ENCODE data around the gene FAM174A. TPM values are rescaled to one million over a fixed set of nuclear protein-coding genes. Genes with fewer than 3 reads are reported as not detected.

The FAM174A gene
- total RNA-seq: 10 to 100 TPM; 18.7 to 22.8 TPM
- long read RNA-seq, transcript FAM174A-201 (3 exons, 1,356 nt): major isoform, 19 of 19 reads
- long read RNA-seq, partial matches to known transcripts: 0 of 19 reads
- long read RNA-seq, other reads (novel, unspliced or antisense): 0 of 19 reads

DNA sequence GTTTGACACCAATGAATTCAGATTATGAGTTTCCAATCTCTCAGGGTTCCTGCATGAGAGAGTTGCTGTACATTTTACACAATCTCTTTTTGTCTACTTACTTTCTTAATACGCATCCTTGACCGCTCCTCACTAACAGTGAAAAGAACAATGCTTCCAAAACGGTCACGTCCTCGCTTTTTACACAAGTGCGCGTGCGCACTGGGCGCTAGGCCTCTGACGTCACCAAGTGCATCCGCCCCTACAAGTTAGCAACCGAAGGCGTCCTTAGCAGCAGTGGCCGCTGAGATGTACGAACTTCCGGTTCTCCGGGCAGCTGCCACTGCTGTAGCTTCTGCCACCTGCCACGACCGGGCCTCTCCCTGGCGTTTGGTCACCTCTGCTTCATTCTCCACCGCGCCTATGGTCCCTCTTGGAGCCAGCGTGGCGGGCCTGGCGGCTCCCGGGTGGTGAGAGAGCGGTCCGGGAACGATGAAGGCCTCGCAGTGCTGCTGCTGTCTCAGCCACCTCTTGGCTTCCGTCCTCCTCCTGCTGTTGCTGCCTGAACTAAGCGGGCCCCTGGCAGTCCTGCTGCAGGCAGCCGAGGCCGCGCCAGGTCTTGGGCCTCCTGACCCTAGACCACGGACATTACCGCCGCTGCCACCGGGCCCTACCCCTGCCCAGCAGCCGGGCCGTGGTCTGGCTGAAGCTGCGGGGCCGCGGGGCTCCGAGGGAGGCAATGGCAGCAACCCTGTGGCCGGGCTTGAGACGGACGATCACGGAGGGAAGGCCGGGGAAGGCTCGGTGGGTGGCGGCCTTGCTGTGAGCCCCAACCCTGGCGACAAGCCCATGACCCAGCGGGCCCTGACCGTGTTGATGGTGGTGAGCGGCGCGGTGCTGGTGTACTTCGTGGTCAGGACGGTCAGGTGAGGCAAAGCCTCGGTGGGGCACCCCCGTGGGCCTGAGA is at the start of gene FAM174A:
Gene FAM174A, plus strand, starts transcription at position 315 of the 946 bp plus-strand sequence. Its CDS starts 157 bp downstream, at position 472.
- ATAC-seq: peak; percentile 98
- intact Hi-C loops (cut with DNase I, micrococcal nuclease): no loop called here
- DNase-seq: peak; percentile 97 to 98

DNA sequence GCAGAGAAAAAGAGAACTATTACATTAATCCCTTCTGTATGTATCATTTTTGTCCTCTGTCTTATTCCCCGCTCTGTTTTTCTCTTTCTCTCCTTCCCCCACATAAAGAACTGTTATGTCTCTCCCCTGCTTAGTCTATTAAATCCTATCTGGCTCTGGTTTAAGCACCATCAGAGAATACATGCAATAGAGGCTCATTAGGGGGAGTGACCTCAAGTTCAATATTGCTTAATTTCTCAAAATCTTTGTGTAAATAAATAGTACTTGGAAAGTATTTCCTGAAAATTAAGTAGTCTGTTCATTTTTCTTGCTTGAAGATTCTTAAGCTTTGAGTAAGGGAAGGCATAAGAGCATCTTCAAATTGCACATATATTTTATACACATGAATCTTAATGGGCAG is 41.2 kb upstream of the FAM174A start:
- intact Hi-C loops (cut with DNase I, micrococcal nuclease): no loop called here
- no peak for ATAC-seq
- no peak for DNase-seq

DNA sequence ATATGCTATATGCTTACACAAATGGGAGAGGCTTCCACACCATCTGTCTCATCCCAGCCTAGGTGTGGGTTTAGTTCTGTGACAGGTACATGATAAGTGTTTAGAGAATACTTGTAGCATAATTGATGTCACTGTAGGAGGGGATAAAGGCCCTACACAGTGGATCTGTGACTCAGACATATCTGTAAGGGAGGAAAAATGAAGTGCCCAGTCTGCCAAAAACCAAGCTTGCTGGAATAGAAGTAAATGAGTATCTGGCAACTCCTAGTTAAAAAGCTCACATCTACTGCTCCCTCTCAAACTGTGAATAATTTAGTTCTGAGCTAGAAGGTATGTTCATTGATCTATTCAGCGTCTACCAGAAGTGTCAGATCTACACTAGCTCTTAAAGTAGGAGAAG is 38.9 kb upstream of the FAM174A start:
- no peak for DNase-seq
- no peak for ATAC-seq
- intact Hi-C loops (cut with DNase I, micrococcal nuclease): no loop called here

DNA sequence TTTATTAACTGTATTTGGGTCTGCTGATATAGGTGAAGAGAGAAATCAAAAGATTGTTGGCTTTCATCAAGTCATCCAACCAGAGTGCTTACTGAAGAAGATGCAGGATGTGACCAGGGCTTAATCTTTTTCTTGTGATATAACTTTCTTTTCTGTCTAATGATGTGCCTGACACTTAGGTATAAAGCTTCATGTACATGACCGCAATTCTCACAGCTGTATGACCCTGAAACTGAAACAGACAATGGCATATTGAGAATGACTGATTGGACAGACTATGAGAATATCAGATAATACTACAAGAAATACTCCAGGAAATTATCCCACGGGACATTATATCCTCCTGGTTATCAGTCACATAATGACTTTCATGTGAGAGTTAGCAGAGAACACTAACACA is 32.5 kb upstream of the FAM174A start:
- ATAC-seq: no peak
- no peak for DNase-seq
- intact Hi-C loops (cut with DNase I, micrococcal nuclease): no loop called here

DNA sequence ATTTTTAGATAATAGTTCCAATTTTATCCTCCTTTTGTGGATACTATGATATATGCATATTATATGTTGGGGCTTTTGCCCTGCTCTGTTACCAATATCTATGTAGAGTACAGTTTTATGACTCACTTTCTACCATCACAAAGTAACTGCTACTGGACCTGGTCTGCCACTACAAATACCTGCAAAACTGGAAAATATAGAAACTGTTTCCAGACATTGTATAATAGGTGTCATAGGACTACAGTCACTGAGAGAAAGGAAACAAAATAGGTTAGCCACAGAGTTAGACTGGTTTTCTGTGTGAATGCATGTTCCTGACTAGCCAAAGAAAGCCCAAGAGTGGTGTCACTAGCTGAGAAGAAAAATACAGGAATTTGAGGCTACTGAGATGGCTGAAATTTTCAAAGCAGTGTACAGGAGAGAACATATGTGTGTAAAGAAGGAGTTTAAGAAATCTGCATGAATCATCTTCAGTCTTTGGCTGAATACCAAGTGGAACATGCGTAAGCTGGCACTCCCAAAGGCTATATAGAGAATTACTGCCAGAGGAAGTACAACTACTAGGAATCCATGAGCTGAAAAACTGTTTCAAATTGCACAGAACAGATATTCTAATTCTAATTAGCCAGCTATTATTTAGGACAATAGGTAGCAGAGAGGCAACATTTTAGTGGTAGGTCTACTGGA is 29.0 kb upstream of the FAM174A start:
- ATAC-seq: peak; percentile 65
- intact Hi-C loops (cut with DNase I, micrococcal nuclease): no loop called here
- no peak for DNase-seq

DNA sequence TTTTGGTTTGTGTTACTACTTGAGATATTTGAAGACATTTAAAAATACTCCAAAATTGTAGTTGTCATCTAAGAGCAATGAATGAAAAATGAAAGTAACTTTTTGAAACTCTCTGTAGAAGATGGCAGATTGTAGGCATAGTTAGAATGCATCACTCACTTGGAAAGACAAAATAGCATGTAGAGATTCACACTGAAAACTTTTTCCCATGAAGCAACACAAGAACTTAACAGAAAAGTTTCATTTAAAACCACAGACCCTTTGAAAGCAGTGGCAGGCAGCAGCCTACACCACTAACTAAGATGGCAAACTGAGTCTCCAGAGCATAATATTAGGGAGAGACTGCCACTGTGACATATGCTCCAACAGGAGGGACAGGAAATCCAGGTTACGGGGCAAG is 18.9 kb upstream of the FAM174A start:
- ATAC-seq (no peak), DNase-seq (no peak)
- intact Hi-C loops (cut with DNase I, micrococcal nuclease): no loop called here

DNA sequence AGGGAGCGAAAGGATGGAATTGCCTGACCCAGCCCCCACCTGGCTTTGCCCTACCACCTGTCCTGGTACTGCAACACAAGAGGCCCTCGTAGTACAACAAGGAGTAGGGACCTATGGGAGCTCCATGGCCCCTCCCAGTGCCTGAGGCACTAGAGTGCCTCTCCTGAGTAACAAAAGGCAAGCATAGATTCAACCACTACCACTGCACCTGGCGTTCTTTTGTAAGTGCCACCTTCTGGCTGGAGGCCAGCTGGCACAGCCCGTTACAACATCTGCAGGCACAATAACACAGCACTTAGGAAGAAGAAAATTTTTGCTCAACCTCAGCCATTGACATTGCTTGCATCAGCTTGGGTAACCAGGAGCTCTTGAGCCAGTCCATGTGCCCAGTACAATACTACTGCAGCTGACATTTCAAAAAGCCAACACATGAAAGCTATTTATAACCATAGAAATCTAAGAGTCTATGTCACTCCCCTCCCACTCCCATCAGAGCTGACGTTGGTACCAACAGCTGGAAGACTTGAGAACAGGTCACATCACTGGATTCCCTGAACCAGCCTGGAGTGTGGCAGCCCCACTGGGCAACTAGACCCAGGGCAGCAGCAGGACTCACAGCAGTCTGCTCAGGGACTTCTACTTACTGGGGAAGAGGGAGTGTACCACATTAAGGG is 17.7 kb upstream of the FAM174A start:
- intact Hi-C loops (cut with DNase I, micrococcal nuclease): no loop called here
- DNase-seq (peak; percentile 36 to 43), ATAC-seq (peak; percentile 86)

DNA sequence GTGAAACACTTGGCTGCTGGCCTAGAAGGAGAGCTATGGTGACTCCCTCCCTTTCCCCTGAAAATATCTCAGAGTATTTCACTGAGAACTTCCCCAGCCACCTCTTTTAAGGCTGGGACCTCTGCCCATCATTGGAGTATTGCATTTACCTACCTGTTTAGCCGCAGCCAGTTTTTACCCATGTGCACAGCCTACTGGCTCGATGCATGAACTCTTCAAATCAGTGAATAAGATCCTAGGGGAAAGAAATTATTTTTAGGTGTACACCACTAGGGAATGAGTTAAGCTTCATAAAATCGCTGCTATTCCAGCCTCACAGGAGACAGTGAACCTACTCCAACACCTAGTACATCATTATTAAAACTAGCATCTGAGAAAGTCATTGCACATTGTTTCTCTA is 16.8 kb upstream of the FAM174A start:
- DNase-seq (no peak), ATAC-seq (no peak)
- intact Hi-C loops (cut with DNase I, micrococcal nuclease): no loop called here

DNA sequence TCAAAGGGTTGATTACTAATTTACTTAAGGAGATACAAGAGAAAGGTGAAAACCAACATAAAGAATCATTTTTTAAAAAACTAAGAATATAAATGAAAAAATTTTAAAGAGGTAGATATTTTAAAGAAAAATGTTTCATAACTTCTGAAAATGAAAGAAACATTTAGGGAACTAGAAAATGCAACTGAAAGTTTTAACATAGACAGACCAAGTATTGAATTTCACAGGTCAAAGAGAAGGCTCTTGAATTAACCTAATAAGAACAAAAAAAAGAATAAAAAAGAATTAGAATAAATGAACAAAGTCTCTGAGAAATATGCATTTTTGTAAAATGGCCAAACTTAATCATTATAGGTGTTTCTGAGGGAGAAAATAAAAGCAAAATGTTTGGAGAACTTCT is 16.1 kb upstream of the FAM174A start:
- ATAC-seq (no peak), DNase-seq (no peak)
- intact Hi-C loops (cut with DNase I, micrococcal nuclease): no loop called here

DNA sequence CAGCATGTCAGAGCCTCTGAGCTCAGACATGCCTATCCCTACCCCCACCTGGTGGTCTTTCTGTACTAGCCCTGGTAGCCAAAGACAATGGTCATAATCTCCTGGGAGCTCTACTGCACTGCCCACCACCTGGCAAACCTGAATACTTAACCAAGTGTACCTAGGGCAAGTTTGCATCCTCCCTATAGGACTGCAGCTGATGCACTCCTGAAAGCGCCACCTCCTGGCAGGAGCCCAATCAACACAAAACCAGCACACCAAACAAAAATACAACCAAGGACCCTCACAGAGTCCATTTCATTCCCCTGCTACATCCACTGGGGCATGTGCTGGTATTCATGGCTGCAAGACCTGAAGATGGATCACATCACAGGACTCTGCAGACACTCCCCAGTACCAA is 14.8 kb upstream of the FAM174A start:
- intact Hi-C loops (cut with DNase I, micrococcal nuclease): no loop called here
- no peak for DNase-seq
- no peak for ATAC-seq

DNA sequence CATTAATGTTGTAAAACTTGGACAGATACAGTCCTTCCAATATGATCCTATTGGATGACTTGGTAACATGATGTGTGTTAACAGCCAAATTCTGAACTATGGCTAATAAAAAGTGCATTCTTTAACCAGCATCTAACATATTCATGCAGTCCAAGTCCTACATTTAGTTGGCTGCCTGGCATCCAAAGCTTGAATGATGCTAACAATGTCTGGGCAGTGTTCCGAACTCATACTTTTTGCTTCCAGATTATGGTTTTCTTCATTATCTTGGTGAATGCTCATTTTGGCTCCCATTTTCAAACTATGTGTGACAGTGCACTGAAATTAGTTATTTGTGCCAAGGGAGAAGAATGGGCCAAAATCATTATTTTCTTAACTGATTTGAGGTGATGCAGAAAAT is 2.8 kb downstream of the FAM174A start:
- no peak for DNase-seq
- intact Hi-C loops (cut with DNase I, micrococcal nuclease): no loop called here
- ATAC-seq: no peak

DNA sequence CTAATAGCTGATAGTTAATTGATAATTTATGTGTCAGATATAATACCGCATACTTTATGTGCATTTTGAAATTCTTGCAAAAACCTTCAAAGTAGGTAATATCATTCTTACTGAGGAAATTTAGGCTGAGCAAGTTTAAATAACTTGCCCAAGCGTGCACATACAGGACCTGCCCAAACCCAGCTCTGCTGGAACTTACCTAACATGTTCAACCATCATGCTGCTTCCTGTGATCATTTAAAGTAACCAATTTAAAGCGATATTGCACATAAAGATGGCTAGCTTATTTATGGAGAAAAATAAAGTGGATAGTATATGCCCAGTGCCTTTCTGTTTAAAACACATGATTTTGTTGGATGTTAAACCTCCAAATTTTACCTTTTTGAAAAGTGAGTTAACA is 4.3 kb downstream of the FAM174A start:
- intact Hi-C loops (cut with DNase I, micrococcal nuclease): no loop called here
- no peak for DNase-seq
- ATAC-seq: no peak

DNA sequence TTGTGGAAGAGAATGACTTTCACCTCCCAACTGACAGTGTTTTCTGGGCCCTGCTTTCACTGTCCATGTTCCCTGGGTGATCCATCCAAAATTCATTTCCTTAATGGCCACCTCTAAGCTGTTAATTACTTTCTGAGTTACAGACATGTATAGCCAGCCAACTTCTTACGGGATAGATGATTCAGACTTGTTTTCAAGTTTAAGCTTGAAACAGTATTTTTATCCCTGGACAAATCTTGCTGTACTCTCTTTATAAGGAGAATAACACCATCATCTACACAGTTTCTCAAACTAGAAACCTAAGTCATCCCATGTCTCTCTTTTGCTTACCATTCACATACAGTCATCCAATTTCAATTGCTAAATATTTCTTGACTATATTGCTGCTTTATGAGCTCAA is 6.9 kb downstream of the FAM174A start:
- intact Hi-C loops (cut with DNase I, micrococcal nuclease): no loop called here
- ATAC-seq (no peak), DNase-seq (no peak)

DNA sequence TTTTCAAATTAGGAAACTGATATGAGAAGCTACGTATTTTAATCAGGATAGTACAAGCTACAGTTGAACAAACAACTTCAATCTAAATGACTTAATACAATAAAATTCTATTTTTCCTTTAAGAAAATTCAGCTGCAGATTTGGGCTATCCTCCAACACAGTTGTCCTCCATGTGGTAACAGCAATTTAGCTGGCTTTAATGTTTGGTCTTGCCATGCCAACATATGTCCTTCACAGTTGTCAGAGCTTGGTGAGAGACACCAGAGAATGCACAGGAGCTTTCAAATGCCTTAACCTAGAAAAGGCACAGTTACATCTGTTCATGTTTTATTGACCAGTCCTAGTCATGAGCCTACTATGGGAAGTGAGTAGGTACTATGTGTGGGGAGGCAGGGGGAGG is 10.8 kb downstream of the FAM174A start:
- DNase-seq (no peak), ATAC-seq (no peak)
- intact Hi-C loops (cut with DNase I, micrococcal nuclease): no loop called here

DNA sequence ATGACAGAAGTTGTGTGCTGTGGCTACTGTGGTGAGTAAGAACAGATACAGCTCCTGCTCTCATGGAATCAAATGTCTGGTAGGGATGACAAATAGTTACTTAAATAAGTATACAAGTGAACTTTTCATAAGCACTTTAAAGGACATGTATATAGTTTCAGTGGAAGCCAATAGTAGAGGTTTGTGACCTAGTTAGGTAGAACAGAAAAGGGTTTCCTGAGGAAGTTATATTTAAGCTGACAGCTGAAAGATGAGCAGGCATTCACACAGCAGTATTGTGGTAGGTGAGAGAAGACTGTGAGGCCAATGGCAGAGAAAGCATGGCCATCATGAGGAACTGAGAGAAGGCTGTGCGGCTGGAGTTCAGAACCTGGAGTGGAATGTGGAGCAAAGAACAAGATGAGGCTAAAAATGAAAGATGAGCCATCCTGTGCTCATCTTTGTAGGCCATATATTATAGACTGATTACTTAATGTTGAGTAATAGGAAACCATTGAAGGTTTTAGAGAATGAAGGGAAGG is 15.4 kb downstream of the FAM174A start:
- DNase-seq (no peak), ATAC-seq (no peak)
- intact Hi-C loops (cut with DNase I, micrococcal nuclease): no loop called here

DNA sequence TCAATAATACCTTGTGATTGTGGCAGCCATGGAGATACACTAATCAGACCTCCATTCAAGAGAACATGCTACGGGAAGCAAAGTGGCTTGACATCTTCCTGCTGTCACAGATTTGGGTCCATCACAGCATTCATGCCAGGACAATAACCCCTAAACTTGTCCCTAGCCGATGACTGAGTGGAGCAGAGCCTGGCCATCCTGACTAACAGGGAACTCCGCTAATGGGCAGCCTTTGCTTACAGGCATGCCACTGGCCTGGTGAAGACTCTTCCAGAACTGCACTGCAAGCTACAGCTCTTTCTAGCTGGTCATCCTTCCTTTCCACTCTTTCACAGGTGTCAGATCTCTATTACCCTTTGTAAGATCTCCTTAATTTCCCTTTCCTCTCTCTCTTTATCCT is 16.0 kb downstream of the FAM174A start:
- intact Hi-C loops (cut with DNase I, micrococcal nuclease): no loop called here
- DNase-seq: no peak
- ATAC-seq: no peak

DNA sequence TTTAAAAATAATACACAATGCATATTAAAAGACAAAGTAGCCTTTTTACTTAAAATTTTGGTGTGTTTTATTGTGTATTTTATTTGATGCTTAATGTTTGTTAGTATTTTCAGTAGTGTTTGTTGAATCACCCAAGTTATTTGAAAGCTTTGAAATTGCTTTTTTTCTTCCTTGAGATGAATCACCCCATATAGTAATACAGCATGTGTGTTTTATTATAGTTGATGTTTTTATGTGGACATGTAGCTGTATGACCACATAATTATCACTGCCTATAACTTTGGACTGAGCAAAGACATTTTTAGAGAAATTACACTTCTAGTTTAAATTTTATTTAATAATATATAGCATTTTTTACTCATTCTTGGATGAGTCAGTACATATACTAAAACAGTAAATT is 18.0 kb downstream of the FAM174A start:
- DNase-seq: no peak
- ATAC-seq: no peak
- intact Hi-C loops (cut with DNase I, micrococcal nuclease): no loop called here

DNA sequence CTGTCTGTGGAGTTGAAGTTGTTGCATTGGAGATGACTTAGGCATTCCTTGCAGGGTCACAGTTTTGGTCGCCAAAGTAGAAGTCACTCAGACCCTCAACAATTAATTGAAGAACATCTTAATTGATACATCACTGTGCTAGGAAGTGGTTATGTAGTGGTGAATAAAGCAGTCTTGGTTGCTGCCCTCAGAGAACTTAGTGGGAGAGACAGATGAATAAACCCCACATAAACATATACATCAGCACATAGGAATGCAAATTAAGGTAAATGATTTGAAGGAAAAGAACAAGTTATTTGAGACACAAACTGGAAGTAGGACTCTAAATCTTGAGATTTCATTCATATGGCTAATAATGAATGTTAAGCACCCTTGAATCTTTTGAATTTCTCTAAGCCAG is 25.7 kb downstream of the FAM174A start:
- ATAC-seq (no peak), DNase-seq (no peak)
- intact Hi-C loops (cut with DNase I, micrococcal nuclease): no loop called here

DNA sequence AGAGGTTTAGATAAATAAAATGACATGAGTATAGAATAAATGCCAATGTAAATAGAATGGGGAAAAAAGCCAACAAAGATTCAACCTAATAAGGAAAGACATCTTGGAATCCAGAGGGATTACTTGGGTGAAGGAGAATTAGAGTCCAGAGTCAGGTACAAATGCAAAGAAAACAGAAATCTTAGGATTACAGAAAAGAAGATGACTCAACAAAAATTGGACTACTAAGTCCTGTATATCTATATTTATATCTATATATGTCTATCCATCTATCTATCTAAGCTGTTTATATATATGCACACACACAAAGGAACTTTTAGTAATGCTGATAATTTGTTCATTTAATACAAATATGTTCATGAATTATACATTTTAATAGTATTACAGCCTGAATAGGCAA is 27.6 kb downstream of the FAM174A start:
- ATAC-seq (no peak), DNase-seq (no peak)
- intact Hi-C loops (cut with DNase I, micrococcal nuclease): no loop called here

All from left colon (tissue), 2 donors.